Erythroblast (primary cell): ENCODE results near the gene ROBO2.
A peak's percentile ranks its signal among the peaks of the same experiment; 100 is the strongest.

ENCODE experiments used
- DNase-seq, 2 experiments: peaks; one replicate each; lab custom pipeline; 2025; lab: John Stamatoyannopoulos, UW
- GATA1 ChIP-seq: IDR thresholded peaks from 2 replicates; pipeline ENCODE4 v1.6.1; 2011; ENCODE audit warnings: low read depth, mild to moderate bottlenecking, control low read depth, low read length, moderate library complexity
- POLR2A ChIP-seq: IDR thresholded peaks from 2 replicates; pipeline ENCODE4 v1.6.1; 2011; ENCODE audit warnings: mild to moderate bottlenecking, low read length

ROBO2 gene

GRCh38 chr3:77227567-77227966, 187.7 kb downstream of the ROBO2 start:
- TF ChIP-seq POLR2A (no peak), GATA1 (no peak)
- DNase-seq = no peak

- no peak for TF ChIP-seq POLR2A
- TF ChIP-seq GATA1 = no peak
- DNase-seq = no peak
Observed at GRCh38 chr3:77232557-77232956, 192.7 kb downstream of the ROBO2 start.

- TF ChIP-seq POLR2A (no peak), GATA1 (no peak)
- no peak for DNase-seq
Observed at GRCh38 chr3:77234004-77234403, 194.1 kb downstream of the ROBO2 start.

GRCh38 chr3:77236118-77236517, 196.2 kb downstream of the ROBO2 start:
- peak in 1 of 2 experiments; percentile 50 for DNase-seq
- TF ChIP-seq GATA1 (no peak), POLR2A (no peak)

GRCh38 chr3:77240072-77240650, 200.3 kb downstream of the ROBO2 start:
- no peak for DNase-seq
- TF ChIP-seq GATA1 = no peak
- no peak for TF ChIP-seq POLR2A

GRCh38 chr3:77242371-77242770, 202.5 kb downstream of the ROBO2 start:
- DNase-seq = no peak
- TF ChIP-seq POLR2A (no peak), GATA1 (no peak)

GRCh38 chr3:77244981-77245380, 205.1 kb downstream of the ROBO2 start:
- TF ChIP-seq POLR2A (no peak), GATA1 (no peak)

GRCh38 chr3:77247061-77247460, 207.2 kb downstream of the ROBO2 start:
- no peak for TF ChIP-seq POLR2A
- TF ChIP-seq GATA1 = no peak
- no peak for DNase-seq

More at GRCh38 chr3:77244981-77245380, 205.1 kb downstream of the ROBO2 start:
- DNase-seq = no peak

- no peak for TF ChIP-seq POLR2A
- no peak for TF ChIP-seq GATA1
- DNase-seq = no peak
Observed at GRCh38 chr3:77247817-77248216, 207.9 kb downstream of the ROBO2 start.

- TF ChIP-seq GATA1 = no peak
- no peak for TF ChIP-seq POLR2A
- no peak for DNase-seq
Observed at GRCh38 chr3:77248420-77248819, 208.5 kb downstream of the ROBO2 start.

- DNase-seq = no peak
- TF ChIP-seq POLR2A (no peak), GATA1 (no peak)
Observed at GRCh38 chr3:77251136-77251535, 211.2 kb downstream of the ROBO2 start.

GRCh38 chr3:77254967-77255831, 215.3 kb downstream of the ROBO2 start:
- DNase-seq = peak; percentile 43 to 66
- TF ChIP-seq GATA1 = no peak
- TF ChIP-seq POLR2A = no peak

GRCh38 chr3:77256584-77257503, 216.9 kb downstream of the ROBO2 start:
- DNase-seq = no peak
- no peak for TF ChIP-seq GATA1
- no peak for TF ChIP-seq POLR2A

- DNase-seq = no peak
- TF ChIP-seq GATA1 = no peak
- TF ChIP-seq POLR2A = no peak
Observed at GRCh38 chr3:77259694-77260093, 219.8 kb downstream of the ROBO2 start.
